Measurements from ENCODE around the gene TEC. TPM values are rescaled to one million over a fixed set of nuclear protein-coding genes. Genes with fewer than 3 reads are reported as not detected.

The TEC gene
- total and polyA plus RNA-seq, 2 experiments from 2014 or later = 2.9 to 3.0 TPM

GRCh38 chr4:48175328-48175727 lies 94.3 kb downstream of the TEC start:
- Histone ChIP-seq H3K4me3 (no peak overlapping the region), H3K9me2 (ENCODE audit: insufficient read depth) (no peaks in the 10 kb centered on the region), H3K27ac (ENCODE audit: low read depth) (peak overlapping the region; percentile 79), H3K27me3 (ENCODE audit: insufficient read depth) (no peaks in the 10 kb centered on the region), H3F3A (replicated peaks; ENCODE audit: low read depth) (no peaks in the 10 kb centered on the region), H2AFZ (no peak overlapping the region), H3K36me3 (ENCODE audit: insufficient read depth) (no peaks in the 10 kb centered on the region), H3K4me2 (no peak overlapping the region), H4K20me1 (replicated peaks; ENCODE audit: insufficient read depth) (no peaks in the 10 kb centered on the region), H3K4me1 (ENCODE audit: insufficient read depth) (peaks cover 13% of the 10 kb centered on the region), H3K79me2 (replicated peaks; ENCODE audit: insufficient read depth) (no peaks in the 10 kb centered on the region)
- H3K36me3 Mint-ChIP-seq (ENCODE audit: low read depth) = peaks cover 4% of the 10 kb centered on the region; the same call in 1 of the 3 replicates
- peak overlapping the region; percentile 96 for H3K27ac Mint-ChIP-seq
- ATAC-seq = peak; percentile 95
- peak; percentile 93 for DNase-seq (ENCODE audit: low spot score)
- H3K27me3 Mint-ChIP-seq (ENCODE audit: insufficient read depth, low read depth, poor library complexity) = peaks cover 2% of the 10 kb centered on the region
- TF ChIP-seq, protein P1, sequence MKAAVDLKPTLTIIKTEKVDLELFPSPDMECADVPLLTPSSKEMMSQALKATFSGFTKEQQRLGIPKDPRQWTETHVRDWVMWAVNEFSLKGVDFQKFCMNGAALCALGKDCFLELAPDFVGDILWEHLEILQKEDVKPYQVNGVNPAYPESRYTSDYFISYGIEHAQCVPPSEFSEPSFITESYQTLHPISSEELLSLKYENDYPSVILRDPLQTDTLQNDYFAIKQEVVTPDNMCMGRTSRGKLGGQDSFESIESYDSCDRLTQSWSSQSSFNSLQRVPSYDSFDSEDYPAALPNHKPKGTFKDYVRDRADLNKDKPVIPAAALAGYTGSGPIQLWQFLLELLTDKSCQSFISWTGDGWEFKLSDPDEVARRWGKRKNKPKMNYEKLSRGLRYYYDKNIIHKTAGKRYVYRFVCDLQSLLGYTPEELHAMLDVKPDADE (IDR thresholded peaks at IDR 0.05) = no peak
- TF ChIP-seq ZNF462 (CRISPR knock-in tag; IDR thresholded peaks at IDR 0.05) = peak; percentile 87
- peaks cover 3% of the 10 kb centered on the region for H3K9me3 Mint-ChIP-seq
- H3K4me1 Mint-ChIP-seq = peaks cover 41% of the 10 kb centered on the region
- H3K4me3 Mint-ChIP-seq = no peak overlapping the region
